NCI-H1694 (cell line): ENCODE measurements around the gene HES3.

Experiments used
- DNase-seq: peaks from one replicate; lab custom pipeline; 2025; lab: John Stamatoyannopoulos, UW

The HES3 gene

GRCh38 chr1:6279613-6280383, 35.8 kb downstream of the HES3 start:
- no peak for DNase-seq

- no peak for DNase-seq
Observed at GRCh38 chr1:6280761-6281451, 36.9 kb downstream of the HES3 start.

GRCh38 chr1:6281511-6282402, 37.8 kb downstream of the HES3 start:
- DNase-seq, result no peak

- no peak for DNase-seq
Observed at GRCh38 chr1:6282577-6283270, 38.7 kb downstream of the HES3 start.

- no peak for DNase-seq
Observed at GRCh38 chr1:6285336-6285735, 41.4 kb downstream of the HES3 start.

GRCh38 chr1:6286266-6286665, 42.3 kb downstream of the HES3 start:
- DNase-seq, result no peak

GRCh38 chr1:6287029-6287428, 43.0 kb downstream of the HES3 start:
- DNase-seq, result no peak

- DNase-seq, result peak; percentile 38
Observed at GRCh38 chr1:6287431-6287886, 43.5 kb downstream of the HES3 start.

GRCh38 chr1:6288026-6288425, 44.0 kb downstream of the HES3 start:
- DNase-seq, result no peak

- DNase-seq, result no peak
Observed at GRCh38 chr1:6288665-6289064, 44.7 kb downstream of the HES3 start.

- no peak for DNase-seq
Observed at GRCh38 chr1:6292102-6292501, 48.1 kb downstream of the HES3 start.

- no peak for DNase-seq
Observed at GRCh38 chr1:6294080-6294889, 50.3 kb downstream of the HES3 start.

- no peak for DNase-seq
Observed at GRCh38 chr1:6294890-6295556, 51.0 kb downstream of the HES3 start.
